Keratinocyte (primary cell): Measurements from ENCODE around the gene ARL6IP5.

ENCODE experiments used
- CTCF ChIP-seq, 3 experiments: IDR thresholded peaks in 1 of 3; conservative IDR thresholded peaks in 1 of 3; optimal IDR thresholded peaks in 1 of 3; 2 replicates in 2 of 3; 3 replicates in 1 of 3; pipeline versions ENCODE3 to v1.5.1; 2011; ENCODE audit warnings: low read length in 3 of 3, mild to moderate bottlenecking in 3 of 3, moderate library complexity in 2 of 3, control low read depth in 1 of 3, inconsistent platforms in 1 of 3; ENCODE audit not compliant: insufficient read depth in 2 of 3; ENCODE audit errors: extremely low read depth in 1 of 3
- EZH2 ChIP-seq: IDR thresholded peaks from one replicate; pipeline ENCODE4 v1.6.1; 2012; ENCODE audit warnings: inconsistent platforms, mild to moderate bottlenecking, low read length, moderate library complexity

- TF ChIP-seq EZH2 (no peak), CTCF (optimal IDR thresholded peaks at IDR 0.05 in 1 of 3, IDR thresholded peaks at IDR 0.05 in 1 of 3, conservative IDR thresholded peaks at IDR 0.05 in 1 of 3; ENCODE audit: extremely low read depth in 1 of 3, insufficient read depth in 2 of 3, low read length in 3 of 3) (no peak)
Observed at GRCh38 chr3:69079269-69080159, 5.2 kb upstream of the ARL6IP5 start.
